HEK293 (cell line): ENCODE measurements around the gene ALS2CL.

Experiments used
- CTCF ChIA-PET: fragments of 350-600 bp; formaldehyde crosslinking; extraction: SDS; loops from one replicate; lab custom pipeline; 2021; ENCODE audit warnings: antibody characterized with exemption; lab: Yijun Ruan, JAX
- POLR2A ChIA-PET: fragments of 300-600 bp; formaldehyde crosslinking; extraction: SDS; loops from one replicate; lab custom pipeline; 2020; ENCODE audit warnings: antibody characterized with exemption, inconsistent platforms; lab: Yijun Ruan, JAX
- H3K27ac ChIP-seq: fragments of 200-500 bp; sonication (Bioruptor generic); 2 replicates; pipeline ENCODE4 v1.5.1; 2014; ENCODE audit warnings: low read depth, low read length, control low read depth, inconsistent platforms; ENCODE audit errors: extremely low read depth
- H3K36me3 ChIP-seq, 2 experiments: fragments of 200-500 bp in 1 of 2; sonication (Bioruptor generic) in 1 of 2; 1 replicate in 1 of 2; 2 replicates in 1 of 2; pipeline ENCODE4 v1.5.1; 2014 to 2017; ENCODE audit warnings: inconsistent platforms in 2 of 2, low read length in 2 of 2; ENCODE audit not compliant: control insufficient read depth in 2 of 2, insufficient read depth in 1 of 2
- H3K4me1 ChIP-seq: fragments of 200-500 bp; sonication (Bioruptor generic); 2 replicates; pipeline ENCODE4 v1.5.1; 2014; ENCODE audit warnings: mild to moderate bottlenecking, low read length, inconsistent platforms; ENCODE audit not compliant: control insufficient read depth, insufficient read depth
- H3K4me3 ChIP-seq: 2 replicates; pipeline ENCODE4 v1.5.1; 2011; ENCODE audit warnings: low read depth, mild to moderate bottlenecking, control low read depth, low read length, moderate library complexity
- H3K9me3 ChIP-seq: fragments of 200-500 bp; sonication (Bioruptor generic); 2 replicates; pipeline ENCODE4 v1.5.1; 2014; ENCODE audit warnings: low read depth, low read length, inconsistent platforms; ENCODE audit not compliant: control insufficient read depth, insufficient read depth
- AEBP2 ChIP-seq: fragments of 450-650 bp; formaldehyde crosslinking; IDR thresholded peaks from 2 replicates; pipeline ENCODE4 v1.5.1; 2016; ENCODE audit warnings: missing biosample characterization, missing genetic modification characterization, borderline replicate concordance
- KLF9 ChIP-seq: fragments of 450-650 bp; formaldehyde crosslinking; IDR thresholded peaks from 2 replicates; pipeline ENCODE4 v1.5.1; 2016; ENCODE audit warnings: missing biosample characterization, missing genetic modification characterization, low read depth
- MYNN ChIP-seq: fragments of 450-650 bp; formaldehyde crosslinking; IDR thresholded peaks from 2 replicates; pipeline ENCODE4 v1.5.1; 2016; ENCODE audit warnings: missing biosample characterization, missing genetic modification characterization, borderline replicate concordance
- MZF1 ChIP-seq: fragments of 450-650 bp; formaldehyde crosslinking; IDR thresholded peaks from 2 replicates; pipeline ENCODE4 v1.5.1; 2017; ENCODE audit warnings: missing biosample characterization, missing genetic modification characterization, borderline replicate concordance
- PATZ1 ChIP-seq: fragments of 450-650 bp; formaldehyde crosslinking; IDR thresholded peaks from 2 replicates; pipeline ENCODE4 v1.5.1; 2016; ENCODE audit warnings: missing biosample characterization, missing genetic modification characterization
- REPIN1 ChIP-seq: fragments of 450-650 bp; formaldehyde crosslinking; IDR thresholded peaks from 2 replicates; pipeline ENCODE4 v1.5.1; 2017; ENCODE audit warnings: missing biosample characterization, missing genetic modification characterization, low read depth
- YY1 ChIP-seq: fragments of 450-650 bp; formaldehyde crosslinking; IDR thresholded peaks from 2 replicates; pipeline ENCODE4 v1.5.1; 2018; ENCODE audit warnings: missing biosample characterization, missing genetic modification characterization
- ZBTB17 ChIP-seq: fragments of 450-650 bp; formaldehyde crosslinking; IDR thresholded peaks from 2 replicates; pipeline ENCODE4 v1.5.1; 2016; ENCODE audit warnings: missing biosample characterization, missing genetic modification characterization
- ZBTB48 ChIP-seq: fragments of 450-650 bp; formaldehyde crosslinking; IDR thresholded peaks from 2 replicates; pipeline ENCODE4 v1.5.1; 2016; ENCODE audit warnings: missing biosample characterization, missing genetic modification characterization
- ZNF16 ChIP-seq: fragments of 450-650 bp; formaldehyde crosslinking; IDR thresholded peaks from 2 replicates; pipeline ENCODE4 v1.5.1; 2016; ENCODE audit warnings: low read depth, missing biosample characterization, missing genetic modification characterization
- ZNF175 ChIP-seq: fragments of 450-650 bp; formaldehyde crosslinking; IDR thresholded peaks from 2 replicates; pipeline ENCODE4 v1.5.1; 2016; ENCODE audit warnings: missing biosample characterization, missing genetic modification characterization
- ZNF202 ChIP-seq: fragments of 450-650 bp; formaldehyde crosslinking; IDR thresholded peaks from 2 replicates; pipeline ENCODE4 v1.5.1; 2016; ENCODE audit warnings: missing biosample characterization, missing genetic modification characterization, borderline replicate concordance
- ZNF350 ChIP-seq: fragments of 450-650 bp; formaldehyde crosslinking; IDR thresholded peaks from 2 replicates; pipeline ENCODE4 v1.5.0; 2017; ENCODE audit warnings: missing biosample characterization, mild to moderate bottlenecking, missing genetic modification characterization
- ZNF366 ChIP-seq: fragments of 450-650 bp; formaldehyde crosslinking; conservative IDR thresholded peaks from 2 replicates; pipeline ENCODE4 v1.5.1; 2016; ENCODE audit warnings: missing biosample characterization, missing genetic modification characterization
- ZNF549 ChIP-seq: fragments of 450-650 bp; IDR thresholded peaks from 2 replicates; pipeline ENCODE4 v1.5.1; 2018; ENCODE audit warnings: missing biosample characterization, missing genetic modification characterization, mild to moderate bottlenecking, inconsistent platforms, moderate library complexity
- ZNF610 ChIP-seq: fragments of 450-650 bp; formaldehyde crosslinking; IDR thresholded peaks from 2 replicates; pipeline ENCODE4 v1.5.1; 2016; ENCODE audit warnings: missing biosample characterization, missing genetic modification characterization, borderline replicate concordance
- ZNF658 ChIP-seq: fragments of 450-650 bp; formaldehyde crosslinking; IDR thresholded peaks from 2 replicates; pipeline ENCODE4; 2016; ENCODE audit warnings: missing biosample characterization, missing genetic modification characterization
- ZNF791 ChIP-seq: fragments of 450-650 bp; formaldehyde crosslinking; IDR thresholded peaks from 2 replicates; pipeline ENCODE4 v1.5.1; 2016; ENCODE audit warnings: missing biosample characterization, missing genetic modification characterization
- TF ChIP-seq, protein P1 (sequence below): fragments of 450-650 bp; formaldehyde crosslinking; conservative IDR thresholded peaks from 2 replicates; pipeline ENCODE4 v1.5.1; 2016; ENCODE audit warnings: low read depth, missing biosample characterization, missing genetic modification characterization
- TF ChIP-seq, protein P2 (sequence below): fragments of 450-650 bp; formaldehyde crosslinking; IDR thresholded peaks from 2 replicates; pipeline ENCODE4 v1.5.1; 2016; ENCODE audit warnings: missing biosample characterization, missing genetic modification characterization
- TF ChIP-seq, protein P3 (sequence below): fragments of 450-650 bp; formaldehyde crosslinking; IDR thresholded peaks from 2 replicates; pipeline ENCODE4 v1.5.1; 2016; ENCODE audit warnings: missing biosample characterization, missing genetic modification characterization

ALS2CL gene

GRCh38 chr3:46729038-46729437 is 35.6 kb upstream of the ALS2CL start:
- no peak overlapping the region for H3K27ac ChIP-seq
- no peaks in the 10 kb centered on the region for H3K36me3 ChIP-seq
- no peaks in the 10 kb centered on the region for H3K4me1 ChIP-seq
- H3K9me3 ChIP-seq: no peaks in the 10 kb centered on the region
- TF ChIP-seq ZNF791 (tag by site-specific recombination) (no peak), REPIN1 (no peak), ZNF350 (no peak), KLF9 (no peak), ZNF202 (tag by site-specific recombination) (no peak), ZNF658 (tag by site-specific recombination) (no peak), PATZ1 (tag by site-specific recombination) (no peak)
- TF ChIP-seq, all 188 proteins: peak for 0
- POLR2A ChIA-PET: no interaction called here
- no peak overlapping the region for H3K4me3 ChIP-seq
- CTCF ChIA-PET: no interaction called here

DNA sequence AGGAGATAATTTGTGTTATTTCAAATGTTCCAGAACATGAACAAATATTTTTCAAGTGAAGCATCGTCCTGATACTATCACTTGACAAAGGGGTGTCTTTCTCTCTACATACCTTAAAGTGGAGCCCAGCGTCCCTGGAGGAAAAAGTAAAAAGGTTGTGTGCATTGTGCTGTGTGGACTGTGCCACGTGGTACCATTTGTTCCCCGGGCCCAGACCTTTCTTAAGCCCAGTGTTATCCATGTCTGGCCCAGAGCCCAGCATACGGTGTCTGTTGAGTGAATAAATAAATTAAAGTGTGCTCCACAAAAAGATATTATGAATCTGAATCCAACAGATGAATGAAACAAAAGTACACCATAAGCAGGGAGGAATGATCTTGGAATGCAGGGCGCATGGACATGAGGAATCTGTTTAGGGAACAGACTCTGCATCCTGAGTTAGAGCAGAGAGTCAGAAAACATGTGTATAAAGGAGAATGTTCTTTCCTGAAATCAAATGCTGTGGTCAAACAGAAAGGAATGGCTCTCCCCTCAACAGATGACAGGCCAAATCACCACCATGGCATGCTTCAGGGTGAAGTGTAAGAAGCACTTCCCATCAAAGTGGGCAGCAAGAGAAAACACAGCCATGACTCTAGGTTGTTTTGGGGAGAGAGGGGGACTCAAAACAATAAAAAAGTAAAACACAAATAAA is 32.3 kb upstream of the ALS2CL start:
- no peaks in the 10 kb centered on the region for H3K9me3 ChIP-seq
- CTCF ChIA-PET: interaction anchor here (0.6 kb wide), 1 partner anchor 276 kb away, joined by 3 read pairs; no protein-coding TSS in a partner anchor
- H3K27ac ChIP-seq: no peak overlapping the region
- TF ChIP-seq, protein P1, sequence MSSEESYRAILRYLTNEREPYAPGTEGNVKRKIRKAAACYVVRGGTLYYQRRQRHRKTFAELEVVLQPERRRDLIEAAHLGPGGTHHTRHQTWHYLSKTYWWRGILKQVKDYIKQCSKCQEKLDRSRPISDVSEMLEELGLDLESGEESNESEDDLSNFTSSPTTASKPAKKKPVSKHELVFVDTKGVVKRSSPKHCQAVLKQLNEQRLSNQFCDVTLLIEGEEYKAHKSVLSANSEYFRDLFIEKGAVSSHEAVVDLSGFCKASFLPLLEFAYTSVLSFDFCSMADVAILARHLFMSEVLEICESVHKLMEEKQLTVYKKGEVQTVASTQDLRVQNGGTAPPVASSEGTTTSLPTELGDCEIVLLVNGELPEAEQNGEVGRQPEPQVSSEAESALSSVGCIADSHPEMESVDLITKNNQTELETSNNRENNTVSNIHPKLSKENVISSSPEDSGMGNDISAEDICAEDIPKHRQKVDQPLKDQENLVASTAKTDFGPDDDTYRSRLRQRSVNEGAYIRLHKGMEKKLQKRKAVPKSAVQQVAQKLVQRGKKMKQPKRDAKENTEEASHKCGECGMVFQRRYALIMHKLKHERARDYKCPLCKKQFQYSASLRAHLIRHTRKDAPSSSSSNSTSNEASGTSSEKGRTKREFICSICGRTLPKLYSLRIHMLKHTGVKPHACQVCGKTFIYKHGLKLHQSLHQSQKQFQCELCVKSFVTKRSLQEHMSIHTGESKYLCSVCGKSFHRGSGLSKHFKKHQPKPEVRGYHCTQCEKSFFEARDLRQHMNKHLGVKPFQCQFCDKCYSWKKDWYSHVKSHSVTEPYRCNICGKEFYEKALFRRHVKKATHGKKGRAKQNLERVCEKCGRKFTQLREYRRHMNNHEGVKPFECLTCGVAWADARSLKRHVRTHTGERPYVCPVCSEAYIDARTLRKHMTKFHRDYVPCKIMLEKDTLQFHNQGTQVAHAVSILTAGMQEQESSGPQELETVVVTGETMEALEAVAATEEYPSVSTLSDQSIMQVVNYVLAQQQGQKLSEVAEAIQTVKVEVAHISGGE (tag by site-specific recombination): no peak
- TF ChIP-seq KLF9: no peak
- no peak for TF ChIP-seq ZBTB48 (tag by site-specific recombination)
- TF ChIP-seq ZNF366 (tag by site-specific recombination): no peak
- TF ChIP-seq, all 188 proteins: peak for 0
- no peak overlapping the region for H3K4me3 ChIP-seq
- POLR2A ChIA-PET: no interaction called here
- H3K36me3 ChIP-seq: no peaks in the 10 kb centered on the region
- no peaks in the 10 kb centered on the region for H3K4me1 ChIP-seq

DNA sequence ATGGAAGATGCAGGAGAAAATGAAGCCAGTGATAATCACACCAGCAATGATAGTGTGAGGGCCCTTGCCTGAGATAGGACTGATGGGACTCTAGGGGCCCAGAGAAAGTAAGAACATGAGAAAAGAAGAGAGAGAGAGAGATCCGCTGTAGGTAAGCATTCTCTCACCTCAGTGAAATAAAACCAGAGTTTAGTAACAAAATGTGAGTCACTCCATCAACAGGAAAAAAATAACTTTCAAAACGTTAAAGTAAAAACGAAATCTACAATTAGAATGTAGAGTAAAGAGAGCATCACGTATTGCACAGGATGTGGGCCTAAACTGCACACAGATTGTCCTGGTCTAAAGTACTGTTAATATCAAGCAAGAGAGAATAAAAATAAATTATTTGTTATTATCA is 30.9 kb upstream of the ALS2CL start:
- CTCF ChIA-PET: no interaction called here
- H3K4me1 ChIP-seq: no peaks in the 10 kb centered on the region
- POLR2A ChIA-PET: no interaction called here
- H3K4me3 ChIP-seq: no peak overlapping the region
- no peaks in the 10 kb centered on the region for H3K9me3 ChIP-seq
- H3K36me3 ChIP-seq: no peaks in the 10 kb centered on the region
- H3K27ac ChIP-seq: no peak overlapping the region
- TF ChIP-seq ZNF610 (no peak), MZF1 (no peak), YY1 (tag by site-specific recombination) (no peak), MYNN (tag by site-specific recombination) (no peak), ZNF16 (tag by site-specific recombination) (no peak), KLF9 (no peak), ZBTB17 (tag by site-specific recombination) (no peak), ZNF549 (tag by site-specific recombination) (no peak), AEBP2 (tag by site-specific recombination) (no peak), ZNF175 (tag by site-specific recombination) (no peak)
- TF ChIP-seq, protein P2, sequence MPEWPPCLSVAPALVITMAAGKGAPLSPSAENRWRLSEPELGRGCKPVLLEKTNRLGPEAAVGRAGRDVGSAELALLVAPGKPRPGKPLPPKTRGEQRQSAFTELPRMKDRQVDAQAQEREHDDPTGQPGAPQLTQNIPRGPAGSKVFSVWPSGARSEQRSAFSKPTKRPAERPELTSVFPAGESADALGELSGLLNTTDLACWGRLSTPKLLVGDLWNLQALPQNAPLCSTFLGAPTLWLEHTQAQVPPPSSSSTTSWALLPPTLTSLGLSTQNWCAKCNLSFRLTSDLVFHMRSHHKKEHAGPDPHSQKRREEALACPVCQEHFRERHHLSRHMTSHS: no peak
- TF ChIP-seq, protein P3, sequence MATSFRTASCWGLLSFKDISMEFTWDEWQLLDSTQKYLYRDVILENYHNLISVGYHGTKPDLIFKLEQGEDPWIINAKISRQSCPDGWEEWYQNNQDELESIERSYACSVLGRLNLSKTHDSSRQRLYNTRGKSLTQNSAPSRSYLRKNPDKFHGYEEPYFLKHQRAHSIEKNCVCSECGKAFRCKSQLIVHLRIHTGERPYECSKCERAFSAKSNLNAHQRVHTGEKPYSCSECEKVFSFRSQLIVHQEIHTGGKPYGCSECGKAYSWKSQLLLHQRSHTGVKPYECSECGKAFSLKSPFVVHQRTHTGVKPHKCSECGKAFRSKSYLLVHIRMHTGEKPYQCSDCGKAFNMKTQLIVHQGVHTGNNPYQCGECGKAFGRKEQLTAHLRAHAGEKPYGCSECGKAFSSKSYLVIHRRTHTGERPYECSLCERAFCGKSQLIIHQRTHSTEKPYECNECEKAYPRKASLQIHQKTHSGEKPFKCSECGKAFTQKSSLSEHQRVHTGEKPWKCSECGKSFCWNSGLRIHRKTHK: no peak
